Heart right ventricle (tissue), 16 donors: ENCODE measurements around the gene CABCOCO1. TPM values are rescaled to one million over a fixed set of nuclear protein-coding genes. Genes with fewer than 3 reads are reported as not detected.

Source experiments
- ATAC-seq, 8 donors: fragments of 200-7000 bp; cut with Tn5 transposase; one replicate each; pipeline ENCODE4 v1.9.1; 2020; ENCODE audit warnings: mild to moderate bottlenecking in 8 of 8, moderate library complexity in 8 of 8, moderate number of reproducible peaks in 1 of 8
- DNase-seq, 2 donors: peaks; one replicate each; pipeline ENCODE4 v3.0.0-alpha.2; 2020
- H3K27ac ChIP-seq, 10 donors: fragments of 200-600 bp; sonication (generic) in 2 of 10; one replicate each; pipeline versions ENCODE4 v1.5.0 to v1.8.0; 2020 to 2022; ENCODE audit warnings: mild to moderate bottlenecking in 3 of 10
- H3K27me3 ChIP-seq, 7 donors: fragments of 200-600 bp; one replicate each; pipeline ENCODE4 v1.8.0; 2021 to 2022; ENCODE audit warnings: mild to moderate bottlenecking in 2 of 7
- H3K36me3 ChIP-seq, 9 donors: fragments of 200-600 bp; sonication (generic) in 1 of 9; one replicate each; pipeline versions ENCODE4 v1.5.0 to v1.8.0; 2020 to 2022; ENCODE audit warnings: mild to moderate bottlenecking in 2 of 9
- H3K4me1 ChIP-seq, 9 donors: fragments of 200-600 bp; sonication (generic) in 1 of 9; one replicate each; pipeline versions ENCODE4 v1.5.0 to v1.8.0; 2020 to 2022; ENCODE audit warnings: mild to moderate bottlenecking in 4 of 9
- H3K4me3 ChIP-seq, 10 donors: fragments of 200-600 bp; sonication (generic) in 2 of 10; one replicate each; pipeline versions ENCODE4 v1.5.0 to v1.8.0; 2020 to 2022; ENCODE audit warnings: mild to moderate bottlenecking in 7 of 10, moderate library complexity in 2 of 10
- H3K9me3 ChIP-seq, 11 donors: fragments of 200-600 bp in 10 of 11; sonication (generic) in 2 of 11; one replicate each; pipeline versions ENCODE4 v1.5.0 to v1.8.0; 2013 to 2022; ENCODE audit warnings: mild to moderate bottlenecking in 2 of 11, control low read depth in 1 of 11, moderate library complexity in 1 of 11
- CTCF ChIP-seq, 9 donors: fragments of 200-600 bp; sonication (generic) in 2 of 9; IDR thresholded peaks; one replicate each; pipeline versions ENCODE4 v1.5.0 to v1.8.0; 2021 to 2022; ENCODE audit warnings: antibody characterized with exemption in 9 of 9, mild to moderate bottlenecking in 5 of 9, moderate library complexity in 1 of 9
- WGBS, 2 donors: extraction: QIAGEN DNeasy Blood & Tissue Kit; methylation state at CpG; one replicate each; pipeline ENCODE4 v1.1.7; 2013; ENCODE audit warnings: inconsistent platforms in 1 of 2; 5-methylcytosine and 5-hydroxymethylcytosine counted together
- intact Hi-C, 10 donors: fragments of 100-400 bp; cut with DNase I; formaldehyde crosslinking; loops; one replicate each; pipeline versions ENCODE4 v1.11.1 to v1.14.2; 2022
- polyA plus RNA-seq, 2 donors: library from polyadenylated mRNA; stranded (reverse); fragments of 200-250 nt; gene quantifications; one replicate each; pipeline ENCODE4 v1.2.3, GENCODE V29; 2013
- total RNA-seq, 10 donors: library from RNA; stranded (reverse); fragmentation: NEBNext Ultra II Directional in 3 of 10; extraction: Animal tissue kit (Norgen Biotek cat#: 25700) in 3 of 10; gene quantifications; one replicate each; pipeline versions ENCODE4 v1.2.1 to v1.2.4, GENCODE V29; 2021 to 2023
- donor health status: Arrhythmogenic right ventricular cardiomyopathy.
- donor health status: ischemic (EF 13 %, LVEDD 7.1; RV severe dilation, severe dysfunction).
- donor health status: healthy with polysubstance abuse.
- donor health status: DM: no; HTN: yes; CAD: no.
- donor health status: DM: no; HTN: no; CAD: no.
- donor health status: ischemic (EF 25% LVEDD 6.9; RV normal size, moderate dysfunction).
- donor health status: ischemic (EF 25% LVEDD 5.7; RV mildly dilated, moderate dysfunction).
- donor health status: healthy.
- donor health status: DM: yes; HTN: yes; CAD: no.
- donor health status: Ischemic cardiomyopathy.
- donor health status: ischemic (EF 35%, LVEDD 5.7; RV mildly dilated, moderate dysfunction).
- donor health status: nonischemic (EF 11% LVEDD 7.7; RV severe dilation, severe dysfunction).
- donor health status: DM: yes; HTN: yes; CAD: no.
- donor health status: PGD.
- donor health status: ischemic (EF 29% LVEDD 5.4; RV normal size, mild dysfunction).
- donor health status: nonischemic (EF 23%, LVEDD 6.1; RV moderate dilation, normal function).

The CABCOCO1 gene
- total and polyA plus RNA-seq, 12 donors, result 0.03 to 0.15 TPM; not detected in 10

GRCh38 chr10:61753453-61753852, 90.7 kb downstream of the CABCOCO1 start:
- TF ChIP-seq CTCF (IDR thresholded peaks at IDR 0.05), result no peak
- no peak overlapping the region for H3K4me3 ChIP-seq
- no peaks in the 10 kb centered on the region for H3K36me3 ChIP-seq
- H3K4me1 ChIP-seq, result peaks cover 0 to 18% (median 0%) of the 10 kb centered on the region in 9 donors
- H3K27me3 ChIP-seq, result no peaks in the 10 kb centered on the region
- DNase-seq (no peak), ATAC-seq (no peak)
- no peak overlapping the region for H3K27ac ChIP-seq
- H3K9me3 ChIP-seq, result no peaks in the 10 kb centered on the region
- intact Hi-C loops, result loop anchor here in 5 of 10 donors (5.0 to 10.0 kb wide), 4 partner anchors 84 to 494 kb away; no protein-coding TSS in a partner anchor
- 86 to 88% methylated on average over 3 of the region's 3 CpGs for WGBS, 2 donors

- TF ChIP-seq CTCF (IDR thresholded peaks at IDR 0.05), result no peak
- DNase-seq (no peak), ATAC-seq (no peak)
- 55 to 62% methylated on average over 4 of the region's 4 CpGs for WGBS, 2 donors
- intact Hi-C loops, result loop anchor here in 5 of 10 donors (5.0 to 10.0 kb wide), 4 partner anchors 82 to 492 kb away; no protein-coding TSS in a partner anchor
- no peaks in the 10 kb centered on the region for H3K27me3 ChIP-seq
- no peak overlapping the region for H3K27ac ChIP-seq
- H3K4me1 ChIP-seq, result peaks cover 0 to 18% (median 0%) of the 10 kb centered on the region in 9 donors
- no peak overlapping the region for H3K4me3 ChIP-seq
- H3K9me3 ChIP-seq, result no peaks in the 10 kb centered on the region
- no peaks in the 10 kb centered on the region for H3K36me3 ChIP-seq
Observed at GRCh38 chr10:61754587-61755550, 92.1 kb downstream of the CABCOCO1 start.

GRCh38 chr10:61757001-61757400, 94.3 kb downstream of the CABCOCO1 start:
- Histone ChIP-seq H3K4me3 (no peak overlapping the region), H3K27me3 (no peaks in the 10 kb centered on the region), H3K27ac (no peak overlapping the region), H3K4me1 (peaks cover 0 to 8% (median 0%) of the 10 kb centered on the region in 9 donors), H3K9me3 (no peaks in the 10 kb centered on the region), H3K36me3 (no peaks in the 10 kb centered on the region)
- 79 to 82% methylated on average over 3 of the region's 3 CpGs for WGBS, 2 donors
- intact Hi-C loops, result loop anchor here in 4 of 10 donors (10.0 kb wide), 2 partner anchors 108 to 488 kb away; no protein-coding TSS in a partner anchor
- no peak for ATAC-seq
- no peak for TF ChIP-seq CTCF (IDR thresholded peaks at IDR 0.05)
- no peak for DNase-seq

GRCh38 chr10:61757525-61758397, 95.0 kb downstream of the CABCOCO1 start:
- H3K4me1 ChIP-seq, result peaks cover 0 to under 1% (median 0%) of the 10 kb centered on the region in 9 donors
- no peaks in the 10 kb centered on the region for H3K27me3 ChIP-seq
- TF ChIP-seq CTCF (IDR thresholded peaks at IDR 0.05), result no peak
- H3K4me3 ChIP-seq, result no peak overlapping the region
- no peak overlapping the region for H3K27ac ChIP-seq
- WGBS, 2 donors, result 78 to 81% methylated on average over 2 of the region's 2 CpGs
- no peak for DNase-seq
- intact Hi-C loops, result loop anchor here in 4 of 10 donors (10.0 kb wide), 2 partner anchors 107 to 487 kb away; no protein-coding TSS in a partner anchor
- no peaks in the 10 kb centered on the region for H3K9me3 ChIP-seq
- ATAC-seq, result no peak
- H3K36me3 ChIP-seq, result no peaks in the 10 kb centered on the region
